CD4-positive, CD25-positive, alpha-beta regulatory T cell (primary cell): ENCODE measurements around the gene MOB2. TPM values are rescaled to one million over a fixed set of nuclear protein-coding genes. Genes with fewer than 3 reads are reported as not detected.

ENCODE experiments used
- ATAC-seq, 2 donors: fragments of 150-1000 bp; cut with Tn5 transposase; one replicate each; pipeline ENCODE4 v1.10.0; 2021; ENCODE audit warnings: low read depth in 2 of 2, moderate number of reproducible peaks in 2 of 2, moderate library complexity in 1 of 2
- DNase-seq, 3 donors: peaks; one replicate each; pipeline versions ENCODE4 v3.0.0 to v3.0.0-alpha.2; 2012 to 2022; ENCODE audit warnings: mixed read lengths in 1 of 3
- H3K27ac ChIP-seq: one replicate; pipeline ENCODE4 v1.7.0; 2013; ENCODE audit warnings: mild to moderate bottlenecking, low read length; ENCODE audit not compliant: insufficient read depth, poor library complexity, severe bottlenecking
- H3K27me3 ChIP-seq: one replicate; pipeline ENCODE4 v1.7.0; 2013; ENCODE audit warnings: low read length; ENCODE audit not compliant: control insufficient read depth, insufficient read depth
- H3K36me3 ChIP-seq: one replicate; pipeline ENCODE4 v1.7.0; 2013; ENCODE audit warnings: mild to moderate bottlenecking, low read length, moderate library complexity; ENCODE audit not compliant: control insufficient read depth, insufficient read depth
- H3K4me1 ChIP-seq: 2 replicates; pipeline ENCODE4 v1.7.0; 2013; ENCODE audit warnings: mild to moderate bottlenecking, low read length; ENCODE audit not compliant: insufficient read depth, control insufficient read depth, poor library complexity, severe bottlenecking
- H3K4me3 ChIP-seq: one replicate; pipeline ENCODE4 v1.7.0; 2013; ENCODE audit warnings: low read depth, mild to moderate bottlenecking, low read length, moderate library complexity
- H3K9me3 ChIP-seq, 2 experiments: 1 replicate in 1 of 2; 2 replicates in 1 of 2; pipeline ENCODE4 v1.7.0; 2013; ENCODE audit warnings: low read length in 2 of 2, mild to moderate bottlenecking in 1 of 2, moderate library complexity in 1 of 2; ENCODE audit not compliant: control insufficient read depth in 2 of 2
- H3K27ac Mint-ChIP-seq, 3 donors: one replicate each; pipeline ENCODE4 v1.8.0; 2020 to 2022; ENCODE audit warnings: mild to moderate bottlenecking in 3 of 3, mixed read lengths in 3 of 3, moderate library complexity in 2 of 3
- H3K27me3 Mint-ChIP-seq: one replicate; pipeline ENCODE4 v1.8.0; 2022; ENCODE audit warnings: mild to moderate bottlenecking, mixed read lengths
- H3K36me3 Mint-ChIP-seq: one replicate; pipeline ENCODE4 v1.8.0; 2020; ENCODE audit warnings: mixed read lengths
- H3K4me1 Mint-ChIP-seq, 4 donors: one replicate each; pipeline ENCODE4 v1.8.0; 2020 to 2022; ENCODE audit warnings: mixed read lengths in 4 of 4, mild to moderate bottlenecking in 1 of 4
- H3K4me3 Mint-ChIP-seq, 4 donors: one replicate each; pipeline ENCODE4 v1.8.0; 2020 to 2022; ENCODE audit warnings: mild to moderate bottlenecking in 4 of 4, mixed read lengths in 4 of 4, moderate library complexity in 3 of 4
- H3K9me3 Mint-ChIP-seq, 7 donors: one replicate each; pipeline ENCODE4 v1.8.0; 2020 to 2022; ENCODE audit warnings: mixed read lengths in 7 of 7, mild to moderate bottlenecking in 3 of 7, moderate library complexity in 2 of 7
- polyA plus RNA-seq, 4 donors: library from polyadenylated mRNA; unstranded; fragments of 300-500 nt; fragmentation: Illumina TruSeq; gene quantifications; one replicate each; pipeline ENCODE4 v1.2.3, GENCODE V29; 2021
- total RNA-seq: library from RNA; stranded (reverse); gene quantifications from one replicate; pipeline ENCODE4 v1.2.3, GENCODE V29; 2022

The MOB2 gene, protein sequence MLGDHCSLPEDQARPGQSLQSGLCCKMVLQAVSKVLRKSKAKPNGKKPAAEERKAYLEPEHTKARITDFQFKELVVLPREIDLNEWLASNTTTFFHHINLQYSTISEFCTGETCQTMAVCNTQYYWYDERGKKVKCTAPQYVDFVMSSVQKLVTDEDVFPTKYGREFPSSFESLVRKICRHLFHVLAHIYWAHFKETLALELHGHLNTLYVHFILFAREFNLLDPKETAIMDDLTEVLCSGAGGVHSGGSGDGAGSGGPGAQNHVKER
- total RNA-seq (87.8 TPM), polyA plus RNA-seq (10 to 100 TPM; 55.7 to 70.1 (median 66.8) TPM)

DNA sequence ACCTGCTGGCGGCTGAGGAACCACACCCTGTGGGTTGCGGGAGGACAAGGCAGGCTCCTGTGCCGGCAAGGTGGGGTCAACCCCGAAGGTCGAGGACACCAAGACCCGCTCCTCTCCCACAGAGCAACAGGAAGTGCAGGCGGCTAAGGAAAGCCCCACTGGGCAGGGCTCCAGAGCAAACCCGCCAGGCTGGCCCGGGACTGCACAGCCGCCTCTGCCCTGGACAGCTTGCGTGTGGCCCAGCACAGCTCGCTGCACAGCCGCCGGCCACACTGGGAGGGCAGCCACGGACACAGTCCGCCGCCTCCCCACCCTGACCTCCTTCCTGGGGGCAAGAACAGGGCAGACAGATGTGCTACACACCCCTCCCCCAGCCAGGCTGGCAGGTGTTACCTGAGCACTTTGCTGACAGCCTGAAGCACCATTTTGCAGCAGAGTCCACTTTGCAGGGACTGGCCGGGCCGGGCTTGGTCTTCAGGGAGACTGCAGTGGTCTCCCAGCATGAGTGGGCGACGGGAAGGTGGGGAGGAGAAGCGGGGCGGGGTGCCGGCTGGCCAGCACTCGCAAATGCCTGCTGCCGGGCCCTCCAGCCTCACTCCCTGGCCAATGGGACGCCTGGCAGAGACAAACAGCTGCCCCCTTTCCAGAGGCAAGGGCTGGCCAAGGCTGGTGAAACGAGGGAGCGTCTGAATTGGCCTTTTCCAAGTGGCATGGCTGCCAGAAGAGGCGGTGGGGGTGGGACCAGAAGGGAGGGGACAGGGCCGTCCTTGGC is at the start of gene MOB2:
MOB2 (minus strand) TSS at position 726 of the 772 bp plus-strand sequence; CDS start at position 503, 223 bp downstream.
- peaks cover 35% of the 10 kb centered on the region for H3K4me1 ChIP-seq
- peak within 1 kb of the TSS in 2 of 3 donors; percentile 46 to 66 for H3K27ac Mint-ChIP-seq

DNA sequence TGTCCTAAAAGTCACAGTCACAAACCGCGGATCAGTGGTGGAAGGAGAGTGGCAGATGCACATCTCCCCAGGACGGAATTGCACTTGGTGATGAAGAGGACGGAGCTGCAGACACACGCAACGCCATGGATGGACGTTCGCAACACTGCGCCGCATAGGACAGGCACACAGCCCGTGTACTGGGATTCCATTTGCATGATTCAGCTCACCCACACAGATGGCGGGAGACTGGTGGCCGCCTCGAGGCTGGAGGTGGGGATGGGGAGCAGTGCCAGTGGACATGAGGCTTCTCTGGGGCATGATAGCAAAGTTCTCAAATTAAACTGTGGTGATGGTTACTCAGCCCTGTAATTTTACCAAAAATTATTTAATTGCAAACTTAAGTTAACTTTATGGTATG is 48.1 kb upstream of the MOB2 start:
- H3K27ac Mint-ChIP-seq, result peak overlapping the region in 1 of 3 donors; percentile 3
- Histone ChIP-seq H3K4me1 (peaks cover 21% of the 10 kb centered on the region), H3K27ac (no peak overlapping the region), H3K27me3 (no peaks in the 10 kb centered on the region), H3K9me3 (no peaks in the 10 kb centered on the region), H3K4me3 (no peak overlapping the region), H3K36me3 (peaks cover 30% of the 10 kb centered on the region)
- no peak for DNase-seq
- H3K9me3 Mint-ChIP-seq, result no peaks in the 10 kb centered on the region
- peaks cover 6% of the 10 kb centered on the region for H3K27me3 Mint-ChIP-seq
- H3K4me1 Mint-ChIP-seq, result peaks cover 0 to 64% (median 10%) of the 10 kb centered on the region in 4 donors
- H3K36me3 Mint-ChIP-seq, result peaks cover 16% of the 10 kb centered on the region
- peak overlapping the region in 1 of 4 donors; percentile 54 for H3K4me3 Mint-ChIP-seq
- ATAC-seq, result no peak

More for the DNA sequence above, at the start of gene MOB2:
- Histone ChIP-seq H3K36me3 (peaks cover 3% of the 10 kb centered on the region), H3K27ac (peak within 1 kb of the TSS; percentile 23), H3K4me3 (no peak within 1 kb of the TSS), H3K9me3 (no peaks in the 10 kb centered on the region), H3K27me3 (no peaks in the 10 kb centered on the region)
- DNase-seq (no peak), ATAC-seq (peak in 1 of 2 donors; percentile 41)
- Mint-ChIP-seq H3K4me3 (peak within 1 kb of the TSS in 2 of 4 donors; percentile 4 to 27), H3K36me3 (no peaks in the 10 kb centered on the region), H3K9me3 (no peaks in the 10 kb centered on the region), H3K4me1 (peaks cover 0 to 37% (median 10%) of the 10 kb centered on the region in 4 donors), H3K27me3 (no peaks in the 10 kb centered on the region)

DNA sequence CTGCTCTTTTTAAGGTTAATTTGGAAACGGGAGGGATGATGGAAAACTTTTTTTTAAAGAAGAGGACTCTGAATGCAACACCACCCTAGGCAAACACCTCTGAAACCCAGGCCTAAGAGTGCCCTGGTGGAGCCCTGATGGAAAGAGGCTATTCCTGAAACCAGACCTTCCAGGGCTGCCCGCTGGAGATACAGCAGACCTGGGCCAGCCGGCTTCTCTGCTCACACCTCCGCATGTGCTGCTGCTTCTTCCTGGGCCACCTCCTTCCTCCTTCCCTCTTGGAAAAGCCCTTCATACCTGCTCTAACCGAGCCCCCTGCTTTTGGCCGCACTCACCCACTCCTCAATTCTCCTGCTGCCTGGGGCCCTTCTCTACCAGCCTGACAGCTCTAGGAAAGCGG is 47.6 kb upstream of the MOB2 start:
- H3K9me3 ChIP-seq, result no peaks in the 10 kb centered on the region
- Mint-ChIP-seq H3K36me3 (peaks cover 16% of the 10 kb centered on the region), H3K27me3 (peaks cover 6% of the 10 kb centered on the region), H3K27ac (no peak overlapping the region), H3K4me1 (peaks cover 0 to 65% (median 10%) of the 10 kb centered on the region in 4 donors), H3K9me3 (no peaks in the 10 kb centered on the region), H3K4me3 (no peak overlapping the region)
- peaks cover 30% of the 10 kb centered on the region for H3K36me3 ChIP-seq
- H3K27me3 ChIP-seq, result no peaks in the 10 kb centered on the region
- peaks cover 23% of the 10 kb centered on the region for H3K4me1 ChIP-seq
- no peak overlapping the region for H3K4me3 ChIP-seq
- ATAC-seq (no peak), DNase-seq (no peak)
- no peak overlapping the region for H3K27ac ChIP-seq

DNA sequence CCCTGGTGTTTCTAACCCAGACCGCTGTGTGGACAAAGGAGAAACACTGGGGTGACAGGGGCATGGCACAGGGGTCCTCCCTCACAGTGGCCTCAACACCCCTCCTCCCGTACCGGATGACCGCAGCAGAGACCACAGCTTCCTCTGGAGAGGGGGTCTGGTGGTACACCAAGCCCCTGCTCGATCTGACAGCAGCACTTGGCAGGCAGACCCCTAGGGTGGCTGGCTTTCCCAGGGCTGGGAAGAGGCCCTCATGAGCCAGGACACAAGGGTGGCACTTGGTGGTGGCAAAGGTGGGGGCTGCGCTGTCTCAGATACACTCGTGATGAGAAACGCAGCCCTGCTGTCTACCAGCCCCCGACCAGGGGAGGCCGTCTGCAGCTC is 46.8 kb upstream of the MOB2 start:
- Mint-ChIP-seq H3K36me3 (peaks cover 16% of the 10 kb centered on the region), H3K9me3 (no peaks in the 10 kb centered on the region), H3K4me1 (peaks cover 0 to 72% (median 10%) of the 10 kb centered on the region in 4 donors), H3K27me3 (peaks cover 4% of the 10 kb centered on the region), H3K27ac (no peak overlapping the region), H3K4me3 (peak overlapping the region in 2 of 4 donors; percentile 27 to 61)
- Histone ChIP-seq H3K9me3 (no peaks in the 10 kb centered on the region), H3K4me3 (no peak overlapping the region), H3K27ac (no peak overlapping the region), H3K27me3 (no peaks in the 10 kb centered on the region), H3K36me3 (peaks cover 30% of the 10 kb centered on the region), H3K4me1 (peaks cover 24% of the 10 kb centered on the region)
- ATAC-seq (no peak), DNase-seq (no peak)

DNA sequence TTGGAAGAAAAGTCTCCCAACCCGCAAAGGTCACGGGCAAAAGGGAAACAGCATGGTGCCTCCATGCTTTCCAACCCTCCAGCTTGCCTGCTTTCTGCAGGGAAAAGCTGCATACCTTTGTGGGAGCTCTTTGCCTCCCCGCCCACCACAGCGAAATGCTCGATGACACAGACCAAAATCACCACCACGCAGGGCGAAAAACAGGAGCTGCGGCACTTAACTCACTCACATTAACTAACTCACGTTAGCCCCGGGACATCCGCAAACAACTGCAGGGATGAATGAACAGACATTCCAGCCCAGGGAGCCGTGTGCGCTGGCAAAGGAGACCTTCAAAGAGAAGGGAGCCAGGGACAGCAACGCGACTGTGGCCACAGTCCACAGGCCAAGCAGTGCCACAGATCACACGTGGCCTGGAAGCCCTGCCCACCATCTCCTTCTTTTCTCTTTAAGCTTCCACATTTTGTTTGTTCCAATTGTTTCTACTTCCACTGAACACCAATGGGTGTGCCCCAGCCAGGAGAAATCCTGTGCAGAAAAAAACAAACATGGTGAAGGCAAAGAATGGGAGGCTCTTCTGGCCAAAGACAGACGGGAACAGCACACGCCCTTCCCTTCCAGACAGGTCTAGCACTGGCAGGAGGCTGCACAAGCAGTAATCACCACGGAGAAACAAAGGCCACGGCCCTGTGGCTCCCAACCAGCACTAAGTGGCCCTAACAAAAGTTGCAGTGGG is 46.2 kb upstream of the MOB2 start:
- Mint-ChIP-seq H3K4me1 (peaks cover 0 to 78% (median 10%) of the 10 kb centered on the region in 4 donors), H3K27me3 (no peaks in the 10 kb centered on the region), H3K4me3 (peak overlapping the region in 2 of 4 donors; percentile 27 to 61)

DNA sequence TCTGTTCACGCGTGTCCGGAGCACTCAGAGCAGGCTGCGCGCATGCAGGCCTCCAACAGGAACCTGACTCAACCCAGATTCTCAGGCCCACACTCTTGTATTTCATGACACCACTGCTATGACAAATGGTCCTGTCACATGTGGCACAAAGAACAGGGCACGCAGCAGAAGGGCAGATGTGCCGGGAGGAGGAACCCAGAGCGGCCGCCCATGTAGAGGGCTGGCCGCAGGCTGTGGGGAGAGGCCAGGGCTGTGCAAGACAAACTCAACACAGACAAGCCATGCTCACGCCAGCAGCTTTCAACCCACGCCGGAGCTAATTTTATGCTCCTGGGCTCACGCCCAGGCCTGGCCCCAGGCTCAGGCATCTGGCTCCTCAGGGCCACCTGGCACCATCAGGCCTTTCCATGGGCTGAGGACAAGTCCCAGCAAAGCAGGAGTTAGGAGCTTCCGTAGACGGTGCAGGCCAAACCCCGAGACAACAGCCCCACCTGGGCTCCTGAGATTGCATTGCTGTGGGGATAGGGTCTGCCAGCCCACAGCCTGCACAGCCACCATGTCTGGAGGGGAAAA is 45.5 kb upstream of the MOB2 start:
- Mint-ChIP-seq H3K4me1 (peaks cover 0 to 76% (median 10%) of the 10 kb centered on the region in 4 donors), H3K4me3 (peak overlapping the region in 2 of 4 donors; percentile 43 to 61), H3K36me3 (peaks cover 16% of the 10 kb centered on the region), H3K9me3 (no peaks in the 10 kb centered on the region), H3K27me3 (no peaks in the 10 kb centered on the region), H3K27ac (peak overlapping the region in 1 of 3 donors; percentile 31)
- H3K9me3 ChIP-seq, result no peaks in the 10 kb centered on the region
- H3K27ac ChIP-seq, result no peak overlapping the region
- no peak overlapping the region for H3K4me3 ChIP-seq
- DNase-seq, result no peak
- H3K4me1 ChIP-seq, result peaks cover 21% of the 10 kb centered on the region
- ATAC-seq, result no peak
- peaks cover 30% of the 10 kb centered on the region for H3K36me3 ChIP-seq
- H3K27me3 ChIP-seq, result no peaks in the 10 kb centered on the region

More for the DNA sequence above, 46.2 kb upstream of the MOB2 start:
- Mint-ChIP-seq H3K36me3 (peaks cover 16% of the 10 kb centered on the region), H3K9me3 (no peaks in the 10 kb centered on the region), H3K27ac (no peak overlapping the region)
- peaks cover 30% of the 10 kb centered on the region for H3K36me3 ChIP-seq
- H3K4me1 ChIP-seq, result peaks cover 24% of the 10 kb centered on the region
- no peak overlapping the region for H3K4me3 ChIP-seq
- DNase-seq (no peak), ATAC-seq (no peak)
- no peaks in the 10 kb centered on the region for H3K27me3 ChIP-seq
- no peak overlapping the region for H3K27ac ChIP-seq
- no peaks in the 10 kb centered on the region for H3K9me3 ChIP-seq

DNA sequence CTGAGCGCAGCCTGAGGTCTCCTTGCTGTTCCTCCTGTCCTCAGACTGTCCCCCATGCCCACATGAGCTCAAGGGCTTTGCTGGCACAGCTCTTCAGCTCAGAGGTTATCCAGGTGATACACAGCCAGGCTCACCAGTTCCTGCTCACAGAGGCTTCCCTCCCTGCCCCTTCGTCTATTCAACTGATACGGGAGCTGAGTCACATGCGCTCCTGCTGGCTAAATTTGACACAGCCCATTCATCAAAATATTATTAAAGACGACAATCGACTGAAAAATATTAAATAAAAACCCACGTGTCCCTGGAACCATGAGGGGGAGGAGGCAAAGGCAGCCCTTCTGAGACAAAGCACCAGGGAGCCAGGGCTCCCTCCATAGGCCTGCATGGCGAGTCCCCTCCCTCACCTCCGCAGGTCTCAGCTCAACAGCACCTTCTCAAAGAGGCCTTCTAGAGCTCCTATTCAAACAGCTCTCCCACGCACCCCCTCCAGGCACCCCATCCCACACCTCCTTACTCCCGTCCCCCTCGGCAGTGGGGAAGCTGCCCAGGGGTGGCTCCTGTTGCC is 45.0 kb upstream of the MOB2 start:
- no peaks in the 10 kb centered on the region for H3K27me3 Mint-ChIP-seq
- Histone ChIP-seq H3K4me3 (no peak overlapping the region), H3K27me3 (no peaks in the 10 kb centered on the region), H3K9me3 (no peaks in the 10 kb centered on the region), H3K36me3 (peaks cover 28% of the 10 kb centered on the region), H3K4me1 (peaks cover 20% of the 10 kb centered on the region), H3K27ac (no peak overlapping the region)
- H3K27ac Mint-ChIP-seq, result peak overlapping the region in 1 of 3 donors; percentile 31
- H3K4me3 Mint-ChIP-seq, result peak overlapping the region in 2 of 4 donors; percentile 43 to 79
- no peak for ATAC-seq
- no peaks in the 10 kb centered on the region for H3K9me3 Mint-ChIP-seq
- peaks cover 16% of the 10 kb centered on the region for H3K36me3 Mint-ChIP-seq
- no peak for DNase-seq
- H3K4me1 Mint-ChIP-seq, result peaks cover 0 to 75% (median 10%) of the 10 kb centered on the region in 4 donors
